ENCODE results near the gene GATA2.

The GATA2 gene

GRCh38 chr3:128432301-128432970, 60.6 kb downstream of the GATA2 start:
- no peak for DNase-seq

- no peak for DNase-seq
These were observed 61.1 kb downstream of the GATA2 start for GRCh38 chr3:128431803-128432300.

- DNase-seq = no peak
These were observed 62.3 kb downstream of the GATA2 start for GRCh38 chr3:128430731-128431130.

DNA sequence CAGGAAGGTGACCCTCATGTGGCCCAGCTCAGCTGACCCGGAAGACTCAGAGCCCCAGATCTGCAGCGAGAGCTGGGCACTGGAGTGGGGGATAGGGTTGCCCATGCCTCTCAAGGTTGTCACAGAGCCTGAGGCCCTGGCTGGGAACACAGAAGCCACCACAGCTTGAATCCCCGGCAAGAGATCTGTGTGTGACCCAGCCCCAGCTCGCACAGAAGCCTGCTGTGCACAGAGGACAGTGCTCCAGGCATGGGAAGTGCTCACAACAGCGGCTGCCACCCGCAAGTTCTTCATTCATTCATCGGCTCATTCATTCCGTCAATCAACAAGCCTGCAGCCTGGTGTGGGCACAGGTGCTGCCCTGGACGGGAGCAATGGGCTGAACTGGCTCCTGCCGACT, 62.7 kb downstream of the GATA2 start:
- no peak for DNase-seq

DNA sequence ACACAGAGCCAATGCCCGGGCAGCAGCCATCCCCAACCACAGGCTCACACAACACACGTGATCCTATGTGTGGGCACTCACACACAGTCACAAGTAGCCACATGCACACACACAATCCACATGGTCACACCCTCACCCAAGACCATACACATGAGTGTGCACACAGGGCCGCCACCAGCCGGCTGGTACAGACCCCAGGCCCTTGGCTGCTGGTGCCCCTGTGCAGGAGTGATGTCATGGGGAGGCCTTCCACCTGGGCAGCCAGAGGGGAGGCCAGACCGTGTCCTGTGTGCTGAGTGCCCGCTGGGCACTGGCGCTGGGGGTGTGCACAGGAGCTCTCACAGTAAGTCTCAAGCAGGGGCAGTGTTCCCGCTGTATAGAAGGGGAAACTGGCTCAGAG, 63.2 kb downstream of the GATA2 start:
- DNase-seq = no peak
